D721Med (cell line): ENCODE data around the gene TAX1BP1.

ENCODE experiments used
- DNase-seq: peaks from one replicate; pipeline ENCODE4 v3.0.0; 2011; ENCODE audit warnings: low spot score; ENCODE audit not compliant: insufficient read length
- FAIRE-seq: peaks from 2 replicates; lab custom pipeline; 2011; peaks lifted over from hg19 to GRCh38; lab: Jason Lieb, UNC
- TF ChIP-seq, protein P1 (sequence below): IDR thresholded peaks from 2 replicates; pipeline ENCODE4 v1.5.1; 2012; ENCODE audit warnings: mild to moderate bottlenecking, control low read depth; ENCODE audit not compliant: insufficient read depth; ENCODE audit errors: missing control alignments

Gene TAX1BP1

DNA sequence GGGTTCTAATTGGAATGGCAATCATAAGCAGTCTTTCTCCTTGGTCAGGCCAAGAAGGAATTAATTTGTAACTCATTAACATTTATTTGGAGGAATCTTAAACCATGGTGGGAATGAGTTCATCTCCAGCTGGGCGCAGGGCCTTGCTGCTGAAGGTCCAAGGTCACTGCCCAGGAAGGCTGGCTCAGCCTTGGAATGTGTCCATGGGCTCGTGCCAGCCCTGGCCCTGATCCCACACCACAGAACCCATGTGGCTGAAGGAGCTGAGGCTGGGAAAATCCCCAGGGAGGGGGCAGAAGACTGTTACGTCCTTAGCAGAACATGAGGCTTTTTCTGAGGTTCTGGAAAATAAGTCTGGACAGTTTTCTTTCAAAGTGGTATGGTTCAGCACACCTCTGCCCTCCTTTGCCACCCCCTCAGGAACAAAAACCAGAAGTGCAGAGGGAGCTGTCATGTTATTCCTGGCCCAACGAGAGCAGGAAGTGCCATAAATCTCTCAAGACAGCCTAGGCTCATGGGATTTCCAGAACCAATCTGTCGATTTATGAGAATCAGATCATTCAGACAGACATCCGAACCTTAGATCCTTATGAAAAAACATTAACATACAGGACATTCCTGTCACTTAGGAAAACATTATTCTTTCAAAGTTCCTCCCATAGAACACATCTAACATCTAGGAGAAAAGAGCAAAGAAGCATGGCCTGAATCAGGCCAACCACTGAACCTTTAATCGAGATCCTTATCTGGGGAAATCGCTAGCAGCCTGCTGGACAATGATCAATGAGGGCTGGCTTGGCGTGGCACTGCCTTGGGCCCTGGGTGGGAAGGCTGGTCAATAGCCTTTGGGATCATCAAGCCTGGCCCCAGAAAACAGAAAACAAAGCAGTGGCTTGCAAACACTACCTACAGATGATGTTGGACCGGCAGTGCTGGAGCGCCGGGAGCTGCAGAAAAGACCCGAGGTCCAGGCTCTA is 134.3 kb downstream of the TAX1BP1 start:
- FAIRE-seq (no peak), DNase-seq (no peak)
- TF ChIP-seq, protein P1, sequence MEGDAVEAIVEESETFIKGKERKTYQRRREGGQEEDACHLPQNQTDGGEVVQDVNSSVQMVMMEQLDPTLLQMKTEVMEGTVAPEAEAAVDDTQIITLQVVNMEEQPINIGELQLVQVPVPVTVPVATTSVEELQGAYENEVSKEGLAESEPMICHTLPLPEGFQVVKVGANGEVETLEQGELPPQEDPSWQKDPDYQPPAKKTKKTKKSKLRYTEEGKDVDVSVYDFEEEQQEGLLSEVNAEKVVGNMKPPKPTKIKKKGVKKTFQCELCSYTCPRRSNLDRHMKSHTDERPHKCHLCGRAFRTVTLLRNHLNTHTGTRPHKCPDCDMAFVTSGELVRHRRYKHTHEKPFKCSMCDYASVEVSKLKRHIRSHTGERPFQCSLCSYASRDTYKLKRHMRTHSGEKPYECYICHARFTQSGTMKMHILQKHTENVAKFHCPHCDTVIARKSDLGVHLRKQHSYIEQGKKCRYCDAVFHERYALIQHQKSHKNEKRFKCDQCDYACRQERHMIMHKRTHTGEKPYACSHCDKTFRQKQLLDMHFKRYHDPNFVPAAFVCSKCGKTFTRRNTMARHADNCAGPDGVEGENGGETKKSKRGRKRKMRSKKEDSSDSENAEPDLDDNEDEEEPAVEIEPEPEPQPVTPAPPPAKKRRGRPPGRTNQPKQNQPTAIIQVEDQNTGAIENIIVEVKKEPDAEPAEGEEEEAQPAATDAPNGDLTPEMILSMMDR: no peak

DNA sequence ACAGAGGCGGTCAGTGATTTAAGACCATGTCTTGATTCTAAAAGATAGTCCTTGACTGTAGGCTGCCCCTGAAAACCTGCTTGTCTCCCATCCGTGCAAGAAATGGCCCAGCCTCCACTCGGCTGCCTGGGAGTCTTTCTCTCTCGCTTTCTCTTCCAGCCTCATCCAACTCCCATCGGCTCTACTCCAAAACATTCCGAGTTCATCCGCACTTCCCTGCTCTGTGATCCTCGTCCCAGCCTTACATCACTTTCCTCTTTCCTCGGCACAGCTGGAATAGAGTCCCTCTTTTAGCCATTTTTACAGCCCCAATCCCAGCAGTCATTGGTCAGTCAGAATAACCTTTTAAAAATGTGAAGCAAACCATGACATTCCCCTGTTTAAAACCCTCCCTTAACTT is 135.1 kb downstream of the TAX1BP1 start:
- TF ChIP-seq, protein P1: no peak
- DNase-seq (no peak), FAIRE-seq (no peak)

DNA sequence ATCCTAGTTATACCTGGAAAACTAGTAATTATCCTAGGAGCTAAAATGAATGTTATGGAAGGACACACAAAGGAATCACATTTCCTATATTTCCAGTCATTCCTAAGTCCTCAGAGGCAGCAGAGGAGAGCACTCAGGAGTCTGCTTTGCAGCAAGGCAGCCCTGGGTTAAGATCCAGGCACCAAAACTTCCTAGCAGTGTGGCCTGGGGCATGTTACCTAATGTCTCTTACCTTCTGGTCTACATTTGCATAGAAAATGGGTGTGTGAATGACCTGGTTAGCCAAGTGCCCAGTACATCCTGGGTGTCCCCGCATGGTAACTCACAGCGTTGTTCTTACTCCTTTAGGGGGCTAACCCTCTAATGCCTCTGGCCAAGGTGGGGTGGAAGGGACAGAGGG is 135.9 kb downstream of the TAX1BP1 start:
- DNase-seq: no peak
- no peak for FAIRE-seq
- TF ChIP-seq, protein P1: no peak

DNA sequence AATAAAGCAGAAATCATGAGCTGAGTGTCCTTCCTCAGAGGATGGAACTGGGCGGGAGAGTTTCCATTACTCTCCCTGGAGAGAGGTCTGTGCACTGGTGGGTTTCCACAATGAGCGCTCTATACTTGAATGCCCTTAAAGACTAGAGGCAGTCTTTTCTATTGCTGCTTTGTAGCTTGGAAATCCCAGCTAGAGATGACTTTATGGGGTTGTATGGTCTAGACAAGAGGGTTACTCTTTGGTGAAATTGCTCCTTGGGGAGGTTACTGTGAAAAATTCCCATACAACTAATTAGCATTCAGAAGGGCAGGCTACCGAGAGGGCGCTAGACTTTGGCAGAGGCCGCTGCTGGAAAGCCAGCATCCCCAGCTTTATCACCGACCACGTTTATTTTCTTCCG is 136.8 kb downstream of the TAX1BP1 start:
- no peak for FAIRE-seq
- TF ChIP-seq, protein P1: no peak
- no peak for DNase-seq
